Measurements from ENCODE around the gene OR2T8. TPM values are rescaled to one million over a fixed set of nuclear protein-coding genes. Genes with fewer than 3 reads are reported as not detected.

OR2T8 gene
- total and polyA plus RNA-seq, 4 donors: 0.16 to 0.21 TPM; not detected in 2

GRCh38 chr1:247933989-247934388 is 13.9 kb downstream of the OR2T8 start:
- no peak for ATAC-seq (ENCODE audit: insufficient read depth, low FRiP score)
- H3K36me3 ChIP-seq (ENCODE audit: control insufficient read depth in 4 of 4, insufficient read depth in 4 of 4, low read length in 4 of 4): no peaks in the 10 kb centered on the region

DNA sequence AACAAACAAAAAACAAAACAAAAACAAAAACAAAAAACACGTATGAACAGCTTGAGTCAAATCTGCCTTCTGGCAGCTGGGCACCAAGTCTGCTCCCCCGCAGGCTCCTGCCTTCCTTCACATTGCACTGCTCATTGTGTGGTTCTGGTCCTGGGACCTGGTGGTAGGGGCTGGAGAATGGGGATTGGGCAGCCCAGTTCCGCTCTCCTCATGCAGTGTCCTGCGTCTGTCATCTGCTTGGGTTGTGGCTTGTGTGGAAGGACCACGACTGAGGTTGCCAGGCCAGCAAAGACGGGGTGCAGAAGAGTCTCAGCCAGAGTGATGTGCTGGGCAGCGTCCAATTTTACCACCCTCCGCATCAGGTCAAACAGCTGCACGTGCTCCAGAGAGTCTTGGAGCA is 15.7 kb downstream of the OR2T8 start:
- 94 to 98% methylated on average over 9 of the region's 9 CpGs for WGBS, 2 donors
- no peak overlapping the region for H3K4me3 ChIP-seq
- ATAC-seq (ENCODE audit: insufficient read depth, low FRiP score): no peak

More at GRCh38 chr1:247933989-247934388, 13.9 kb downstream of the OR2T8 start:
- peaks cover 0 to 16% (median 0%) of the 10 kb centered on the region in 4 donors for H3K9me3 ChIP-seq (ENCODE audit: control insufficient read depth in 4 of 4, insufficient read depth in 3 of 4, low read length in 3 of 4)
- H3K27me3 ChIP-seq (ENCODE audit: control insufficient read depth in 3 of 3, insufficient read depth in 3 of 3, low read length in 2 of 3): no peaks in the 10 kb centered on the region
- no peak overlapping the region for H3K4me3 ChIP-seq
- 97% methylated on average over 8 of the region's 8 CpGs for WGBS, 2 donors
- TF ChIP-seq CTCF (IDR thresholded peaks at IDR 0.05; ENCODE audit: control extremely low read depth, extremely low read depth): no peak
- no peaks in the 10 kb centered on the region for H3K4me1 ChIP-seq (ENCODE audit: control insufficient read depth in 5 of 5, insufficient read depth in 5 of 5, low read length in 5 of 5)
- H3K9ac ChIP-seq (ENCODE audit: insufficient read depth in 1 of 2, low read length in 2 of 2): no peak overlapping the region
- H3K27ac ChIP-seq (ENCODE audit: low read depth in 1 of 2, low read length in 1 of 2): no peak overlapping the region
- no peak for DNase-seq

GRCh38 chr1:247936415-247936814 is 16.4 kb downstream of the OR2T8 start:
- ATAC-seq (ENCODE audit: insufficient read depth, low FRiP score) (no peak), DNase-seq (no peak)
- Histone ChIP-seq H3K27me3 (ENCODE audit: control insufficient read depth in 3 of 3, insufficient read depth in 3 of 3, low read length in 2 of 3) (no peaks in the 10 kb centered on the region), H3K9me3 (ENCODE audit: control insufficient read depth in 4 of 4, insufficient read depth in 3 of 4, low read length in 3 of 4) (peaks cover 0 to 16% (median 0%) of the 10 kb centered on the region in 4 donors), H3K4me1 (ENCODE audit: control insufficient read depth in 5 of 5, insufficient read depth in 5 of 5, low read length in 5 of 5) (no peaks in the 10 kb centered on the region), H3K36me3 (ENCODE audit: control insufficient read depth in 4 of 4, insufficient read depth in 4 of 4, low read length in 4 of 4) (no peaks in the 10 kb centered on the region), H3K27ac (ENCODE audit: low read depth in 1 of 2, low read length in 1 of 2) (no peak overlapping the region), H3K4me3 (no peak overlapping the region), H3K9ac (ENCODE audit: insufficient read depth in 1 of 2, low read length in 2 of 2) (no peak overlapping the region)
- WGBS, 2 donors: 95 to 96% methylated on average over 18 of the region's 18 CpGs
- no peak for TF ChIP-seq CTCF (IDR thresholded peaks at IDR 0.05; ENCODE audit: control extremely low read depth, extremely low read depth)

More for the DNA sequence above, 15.7 kb downstream of the OR2T8 start:
- Histone ChIP-seq H3K27ac (ENCODE audit: low read depth in 1 of 2, low read length in 1 of 2) (no peak overlapping the region), H3K9me3 (ENCODE audit: control insufficient read depth in 4 of 4, insufficient read depth in 3 of 4, low read length in 3 of 4) (peaks cover 0 to 16% (median 0%) of the 10 kb centered on the region in 4 donors), H3K9ac (ENCODE audit: insufficient read depth in 1 of 2, low read length in 2 of 2) (no peak overlapping the region), H3K4me1 (ENCODE audit: control insufficient read depth in 5 of 5, insufficient read depth in 5 of 5, low read length in 5 of 5) (no peaks in the 10 kb centered on the region), H3K27me3 (ENCODE audit: control insufficient read depth in 3 of 3, insufficient read depth in 3 of 3, low read length in 2 of 3) (no peaks in the 10 kb centered on the region), H3K36me3 (ENCODE audit: control insufficient read depth in 4 of 4, insufficient read depth in 4 of 4, low read length in 4 of 4) (no peaks in the 10 kb centered on the region)
- TF ChIP-seq CTCF (IDR thresholded peaks at IDR 0.05; ENCODE audit: control extremely low read depth, extremely low read depth): no peak
- DNase-seq: no peak

Data from lung (tissue), 12 donors.